ENCODE results near the gene CTDP1.
A peak's percentile ranks its signal among the peaks of the same experiment; 100 is the strongest.

The CTDP1 gene

DNA sequence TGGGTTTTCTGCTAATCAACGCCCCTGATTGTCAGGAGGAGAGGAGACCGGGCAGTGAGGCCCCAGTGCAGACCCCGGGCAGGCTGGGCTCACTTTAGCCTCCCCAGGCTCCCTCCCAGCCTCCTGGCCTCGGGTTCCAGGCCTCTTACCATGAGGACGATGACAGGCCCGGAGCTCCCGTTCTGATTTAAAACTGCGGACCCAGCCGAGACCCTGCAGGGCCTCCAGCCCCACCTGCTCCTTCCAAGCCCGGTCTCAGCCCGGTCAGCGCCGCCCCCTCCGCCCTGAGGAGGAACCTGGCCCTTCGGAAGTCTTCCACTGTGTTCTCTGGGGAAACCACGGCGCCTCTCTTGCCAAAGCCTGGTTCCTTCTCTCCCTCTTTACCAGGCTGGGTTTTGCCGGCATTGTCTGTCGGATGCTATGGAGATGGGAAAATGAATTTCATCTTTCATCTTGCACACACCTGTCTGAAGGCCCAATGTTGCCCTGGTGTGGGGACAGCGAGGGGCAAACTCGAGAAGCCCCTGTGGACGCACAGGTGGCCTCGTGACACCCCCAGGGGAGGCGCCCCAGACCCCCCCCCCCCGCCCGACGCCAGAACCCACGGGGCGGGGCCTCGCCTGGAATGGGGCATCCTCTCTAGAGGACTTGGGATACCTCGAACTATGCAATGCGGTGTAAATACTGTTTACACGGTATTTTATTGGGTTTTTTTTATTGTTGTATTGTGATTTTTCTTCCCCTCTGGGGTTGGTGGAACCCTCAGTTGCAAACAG is 37.7 kb upstream of the CTDP1 start:
- DNase-seq = no peak
- in situ Hi-C loops (cut with MboI; ENCODE audit: low pct_unique_long_range_greater_than_20kb, low sequenced_read_pairs) = loop anchor here (25.0 kb wide), 1 partner anchor 255 kb away; the partner anchor contains the start of gene NFATC1

DNA sequence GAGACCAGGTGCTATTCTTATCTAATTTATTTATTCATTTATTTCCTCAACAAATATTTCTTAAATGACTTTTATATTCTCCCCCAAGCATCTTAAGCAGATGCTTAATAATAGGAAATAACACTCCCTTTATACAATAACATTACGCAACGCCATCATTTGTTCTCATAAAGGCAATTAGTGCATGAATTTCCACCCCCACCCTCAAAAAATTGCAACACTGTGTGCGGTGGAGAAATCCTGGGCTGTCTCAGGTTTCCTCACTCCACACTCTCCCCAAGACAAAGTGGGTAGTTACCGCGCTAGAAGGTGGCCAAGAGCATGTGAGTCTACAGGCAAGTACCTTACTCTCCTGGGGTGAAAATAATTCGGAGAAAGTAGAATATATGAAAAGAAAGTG is 37.0 kb upstream of the CTDP1 start:
- DNase-seq = peak; percentile 45
- in situ Hi-C loops (cut with MboI; ENCODE audit: low pct_unique_long_range_greater_than_20kb, low sequenced_read_pairs) = loop anchor here (25.0 kb wide), 1 partner anchor 255 kb away; the partner anchor contains the start of gene NFATC1

DNA sequence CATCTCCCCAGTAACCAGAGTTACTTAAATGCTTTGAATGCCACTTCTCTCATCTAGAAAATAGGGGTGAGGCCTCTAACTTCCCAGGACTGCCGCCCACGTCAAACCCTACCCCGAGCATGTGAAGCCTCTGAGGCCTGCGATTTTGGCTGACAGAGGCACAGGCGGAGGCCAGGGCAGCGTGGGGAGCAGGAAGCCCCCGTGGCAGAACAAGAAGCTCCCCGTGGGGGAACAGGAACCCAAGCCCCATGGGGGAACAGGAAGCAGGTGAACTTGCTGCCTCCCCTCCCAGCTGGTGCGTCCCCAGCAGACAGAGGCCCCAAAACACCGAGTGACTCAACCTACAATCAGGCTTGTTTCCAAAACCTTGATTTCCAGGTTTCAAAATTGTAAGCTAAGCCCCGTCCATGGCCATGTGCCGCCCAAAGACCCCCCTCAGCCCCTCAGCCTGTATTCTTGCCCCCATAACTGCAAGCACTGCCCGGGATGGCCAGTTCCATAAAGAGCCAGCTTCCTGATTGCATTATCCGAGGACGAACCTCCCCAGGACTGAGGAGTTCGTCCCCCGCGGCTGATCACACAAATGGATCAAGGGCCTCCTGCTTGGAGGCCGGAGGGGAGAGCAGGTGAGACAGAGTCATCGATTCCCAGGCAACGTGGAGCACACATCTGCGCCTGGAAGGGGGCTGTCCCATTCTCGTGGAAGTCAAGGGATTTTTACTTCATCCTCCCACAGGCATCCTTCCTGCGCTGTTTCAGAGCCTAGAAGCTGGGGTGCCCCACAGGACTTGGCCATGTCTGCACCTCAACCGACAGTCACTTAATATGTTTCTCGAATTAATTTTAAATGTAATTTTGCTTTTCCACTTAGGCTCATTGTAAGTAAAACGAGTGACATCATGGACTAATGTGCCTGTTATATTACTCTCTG is 36.3 kb upstream of the CTDP1 start:
- peak; percentile 35 for DNase-seq
- in situ Hi-C loops (cut with MboI; ENCODE audit: low pct_unique_long_range_greater_than_20kb, low sequenced_read_pairs) = loop anchor here (25.0 kb wide), 1 partner anchor 256 kb away; the partner anchor contains the start of gene NFATC1

DNA sequence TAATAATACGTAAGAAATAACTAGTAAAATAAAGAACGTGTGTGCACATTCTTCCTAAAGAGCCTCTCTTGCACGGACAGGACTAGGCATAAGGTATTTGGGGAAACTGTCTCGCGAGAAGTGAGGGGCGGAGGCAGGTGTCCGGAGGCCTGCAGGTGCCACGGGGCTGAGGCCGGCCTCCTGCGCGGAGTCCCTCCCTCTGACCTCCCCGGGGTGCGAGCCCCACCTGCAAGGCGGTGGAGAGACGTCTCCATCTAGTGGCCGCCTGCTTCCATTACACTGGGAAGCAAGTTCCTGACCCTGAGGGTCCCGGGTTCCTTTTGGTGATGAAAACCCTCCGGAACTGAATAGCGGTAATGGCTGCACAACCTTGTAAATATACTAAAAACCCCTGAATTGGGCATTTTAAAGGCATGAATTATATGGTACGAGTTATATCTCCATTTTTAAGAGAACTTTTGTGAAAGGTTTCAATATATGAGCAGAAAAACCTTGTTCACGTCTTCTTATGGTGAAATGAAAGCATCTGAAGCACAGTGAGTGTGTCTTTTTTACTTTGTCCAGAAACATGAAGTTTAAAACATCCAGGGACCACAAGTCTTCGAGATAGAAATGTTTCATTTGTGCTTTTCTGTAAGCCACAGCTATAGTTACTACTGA is 35.5 kb upstream of the CTDP1 start:
- in situ Hi-C loops (cut with MboI; ENCODE audit: low pct_unique_long_range_greater_than_20kb, low sequenced_read_pairs) = loop anchor here (25.0 kb wide), 1 partner anchor 257 kb away; the partner anchor contains the start of gene NFATC1
- peak; percentile 74 for DNase-seq

DNA sequence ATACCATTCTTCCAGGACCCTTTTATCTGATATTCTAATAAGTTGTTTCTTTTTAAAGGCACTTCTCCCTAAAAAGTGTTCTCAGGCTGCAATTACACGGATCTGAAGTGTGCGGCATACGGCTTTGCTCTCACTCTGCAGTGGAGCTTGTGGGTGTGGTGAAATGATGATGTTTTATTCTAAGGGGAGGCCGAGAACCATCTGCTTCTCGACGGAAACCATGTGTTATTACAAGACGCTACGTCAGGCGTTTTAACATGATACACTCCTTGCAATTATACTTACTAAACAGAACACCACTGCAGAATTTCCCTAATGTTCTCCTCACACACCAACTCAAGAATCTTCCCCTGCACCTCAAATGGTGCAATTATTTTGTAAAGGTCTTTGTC is 34.9 kb upstream of the CTDP1 start:
- in situ Hi-C loops (cut with MboI; ENCODE audit: low pct_unique_long_range_greater_than_20kb, low sequenced_read_pairs) = loop anchor here (25.0 kb wide), 1 partner anchor 257 kb away; the partner anchor contains the start of gene NFATC1
- peak; percentile 25 for DNase-seq

DNA sequence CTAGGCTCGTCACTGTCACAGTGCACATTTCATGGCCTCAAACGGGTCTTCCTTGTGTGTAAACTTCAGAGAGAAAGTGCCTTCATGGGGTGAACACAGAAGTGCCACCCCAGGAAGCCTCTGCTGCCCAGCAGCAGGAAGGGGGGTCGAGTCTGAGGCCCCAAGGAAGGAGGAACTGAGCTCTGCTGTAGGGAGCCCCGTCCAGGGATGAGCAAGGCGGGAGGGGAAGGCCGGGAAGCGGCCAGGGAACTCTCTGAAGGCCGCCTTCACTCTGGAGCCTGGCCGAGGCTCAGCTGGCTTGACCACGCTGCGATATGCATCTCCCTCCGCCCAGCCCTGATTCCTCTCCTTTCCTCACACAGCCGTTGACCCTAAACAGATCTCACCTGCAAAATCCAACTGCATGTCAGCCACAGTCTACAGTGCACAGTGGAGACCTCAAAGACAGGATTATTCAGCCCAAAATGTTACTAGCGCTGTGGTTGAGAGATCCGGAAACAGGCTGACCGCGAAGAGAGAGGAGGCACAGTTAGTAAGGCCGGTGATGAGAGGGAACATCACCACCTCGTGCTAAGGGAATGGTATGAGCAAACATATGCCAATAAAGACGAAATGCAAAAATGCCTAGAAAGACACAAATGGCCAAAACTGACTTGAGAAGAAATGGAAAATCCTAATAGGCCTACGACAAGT is 34.2 kb upstream of the CTDP1 start:
- DNase-seq = peak; percentile 95
- in situ Hi-C loops (cut with MboI; ENCODE audit: low pct_unique_long_range_greater_than_20kb, low sequenced_read_pairs) = loop anchor here (25.0 kb wide), 1 partner anchor 258 kb away; the partner anchor contains the start of gene NFATC1

DNA sequence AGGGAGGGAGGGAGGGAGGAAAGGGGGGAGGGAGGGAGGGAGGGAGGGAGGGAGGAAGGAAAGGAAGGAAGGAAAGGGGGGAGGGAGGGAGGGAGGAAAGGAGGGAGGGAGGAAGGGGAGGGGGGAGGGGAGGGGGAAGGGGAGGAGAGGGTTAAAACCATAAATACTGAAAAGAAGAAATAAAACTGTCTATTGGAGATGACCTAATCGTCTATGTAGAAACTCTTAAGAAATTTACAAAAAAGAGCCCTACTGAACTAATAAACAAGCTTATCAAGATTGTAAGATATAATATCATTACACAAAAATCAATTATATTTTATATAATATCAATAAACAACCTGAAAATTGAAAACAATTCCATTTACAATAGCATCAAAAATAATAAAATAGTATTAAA is 32.3 kb upstream of the CTDP1 start:
- in situ Hi-C loops (cut with MboI; ENCODE audit: low pct_unique_long_range_greater_than_20kb, low sequenced_read_pairs) = loop anchor here (25.0 kb wide), 1 partner anchor 260 kb away; the partner anchor contains the start of gene NFATC1
- DNase-seq = no peak

DNA sequence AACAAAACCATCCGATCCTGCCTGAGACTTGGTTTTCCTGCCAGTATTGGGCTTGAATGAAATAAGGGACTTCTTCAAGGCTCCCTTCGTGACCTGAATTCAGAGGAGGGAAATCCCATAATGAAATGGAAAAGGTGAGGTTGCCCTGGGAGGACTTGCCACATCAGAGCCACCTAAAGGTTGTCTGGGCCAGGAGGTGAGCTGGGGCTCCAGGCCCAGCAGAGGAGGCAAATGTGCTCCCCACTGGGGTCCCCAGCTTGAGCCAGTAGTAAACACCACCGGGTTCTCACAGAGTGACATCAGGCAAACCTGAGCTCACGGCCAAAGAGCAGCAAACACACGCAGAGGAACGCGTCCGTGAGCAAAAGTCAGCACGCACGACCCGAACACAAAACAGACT is 28.6 kb upstream of the CTDP1 start:
- no peak for DNase-seq
- in situ Hi-C loops (cut with MboI; ENCODE audit: low pct_unique_long_range_greater_than_20kb, low sequenced_read_pairs) = no loop called here

DNA sequence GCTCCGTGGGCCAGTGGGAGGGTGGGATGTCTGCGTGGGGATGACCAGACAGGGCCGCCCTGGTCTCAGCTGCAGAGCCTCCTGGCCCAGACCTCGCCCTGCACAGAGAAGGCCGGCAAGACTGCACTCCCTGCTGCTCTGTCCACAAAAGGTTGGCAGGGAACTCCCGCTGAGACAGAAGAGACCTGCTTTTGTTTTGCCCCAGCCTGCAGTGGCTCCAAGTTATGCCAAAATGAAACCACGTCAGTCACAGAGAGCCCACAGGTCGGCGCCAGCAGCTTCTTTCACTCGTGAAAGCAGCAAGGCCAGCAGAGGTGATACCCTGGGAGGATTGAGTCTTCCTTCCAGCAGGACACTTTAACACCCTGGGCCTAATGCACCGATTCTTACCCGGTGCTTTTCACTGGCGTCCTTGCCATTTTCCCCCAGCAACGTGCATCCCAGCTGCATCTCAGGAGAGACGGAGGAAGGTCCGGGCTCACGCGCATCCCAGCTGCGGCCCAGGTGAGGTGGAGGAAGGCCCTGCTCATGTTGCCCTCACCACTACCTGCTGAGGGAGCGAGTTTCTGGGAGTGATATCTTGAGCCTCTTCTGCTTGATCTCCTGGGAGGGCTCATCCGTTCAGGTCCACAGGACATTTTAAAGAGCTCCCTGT is 22.1 kb upstream of the CTDP1 start:
- in situ Hi-C loops (cut with MboI; ENCODE audit: low pct_unique_long_range_greater_than_20kb, low sequenced_read_pairs) = no loop called here
- DNase-seq = no peak

DNA sequence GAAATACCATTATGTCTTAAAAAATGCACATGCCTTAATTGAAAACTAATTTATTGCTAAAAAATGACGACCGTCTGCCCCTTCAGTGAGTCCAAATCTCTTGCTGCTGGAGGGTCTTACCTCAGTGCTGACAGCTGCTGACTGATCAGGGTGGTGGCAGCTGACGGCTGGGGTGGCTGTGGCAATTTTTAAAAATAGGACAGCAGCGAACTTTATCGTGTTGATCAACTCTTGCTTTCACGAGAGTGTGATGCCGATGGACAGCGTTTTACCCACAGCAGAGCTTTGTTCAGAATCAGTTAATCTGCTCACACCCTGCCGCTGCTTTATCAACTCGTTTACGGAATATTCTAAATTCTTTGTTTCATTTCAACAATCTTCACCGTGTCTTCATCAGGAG is 21.2 kb upstream of the CTDP1 start:
- DNase-seq = no peak
- in situ Hi-C loops (cut with MboI; ENCODE audit: low pct_unique_long_range_greater_than_20kb, low sequenced_read_pairs) = no loop called here

DNA sequence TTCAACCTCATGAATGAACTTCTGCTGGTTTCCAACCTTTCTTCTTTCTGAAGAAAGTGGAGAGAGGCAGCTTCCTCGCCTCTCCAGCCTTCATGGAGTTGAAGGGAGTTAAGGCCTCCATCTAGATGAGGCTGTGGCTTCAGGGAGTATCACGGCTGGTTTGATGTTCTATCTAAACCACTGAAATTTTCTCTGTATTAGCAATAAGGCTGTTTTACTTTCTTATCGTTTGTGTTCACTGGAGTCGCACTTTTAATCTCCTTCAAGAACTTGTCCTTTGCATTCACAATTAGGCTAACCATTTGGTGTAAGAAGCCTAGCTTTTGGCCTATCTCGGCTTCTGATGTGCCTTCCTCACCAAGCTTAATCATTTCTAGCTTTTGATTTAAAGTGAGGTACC is 19.9 kb upstream of the CTDP1 start:
- no peak for DNase-seq
- in situ Hi-C loops (cut with MboI; ENCODE audit: low pct_unique_long_range_greater_than_20kb, low sequenced_read_pairs) = no loop called here

DNA sequence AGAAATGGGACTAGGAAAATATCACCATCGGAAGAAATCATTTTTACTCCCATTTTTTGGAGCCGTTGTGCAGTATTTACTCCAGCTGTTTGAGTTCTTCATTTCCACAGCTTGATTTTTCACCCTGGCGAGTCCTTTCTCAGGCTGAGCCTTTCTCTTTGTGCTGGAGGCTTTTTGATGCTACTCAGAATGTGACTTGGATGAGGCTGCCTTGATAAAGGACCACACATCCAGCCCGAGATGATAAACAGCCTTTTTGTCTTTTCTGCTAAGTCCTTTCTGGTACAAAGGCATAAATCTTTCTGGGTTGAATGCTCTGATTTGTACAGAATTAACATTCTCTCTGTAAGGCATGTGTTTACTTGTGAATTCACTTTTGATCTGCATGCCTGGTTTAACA is 17.6 kb upstream of the CTDP1 start:
- no peak for DNase-seq
- in situ Hi-C loops (cut with MboI; ENCODE audit: low pct_unique_long_range_greater_than_20kb, low sequenced_read_pairs) = no loop called here

DNA sequence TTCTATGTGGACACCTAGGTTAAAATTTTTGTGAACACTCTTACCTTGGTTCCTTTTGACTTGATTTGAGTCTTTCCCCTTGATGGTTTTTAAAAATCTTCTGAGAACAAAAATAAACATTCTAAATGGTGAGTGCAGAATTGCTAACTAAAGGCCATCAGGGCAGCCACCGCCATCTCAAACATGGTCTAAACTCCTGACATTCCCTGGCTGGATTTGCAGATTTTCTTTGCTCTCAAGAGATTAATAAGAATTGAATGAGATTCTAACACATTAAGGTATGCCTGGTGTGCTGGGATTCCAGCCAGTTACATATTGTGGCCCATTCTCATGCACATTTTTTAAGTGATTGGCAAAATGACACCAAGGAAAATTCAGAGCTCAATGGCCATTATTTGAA is 17.2 kb upstream of the CTDP1 start:
- no peak for DNase-seq
- in situ Hi-C loops (cut with MboI; ENCODE audit: low pct_unique_long_range_greater_than_20kb, low sequenced_read_pairs) = no loop called here

DNA sequence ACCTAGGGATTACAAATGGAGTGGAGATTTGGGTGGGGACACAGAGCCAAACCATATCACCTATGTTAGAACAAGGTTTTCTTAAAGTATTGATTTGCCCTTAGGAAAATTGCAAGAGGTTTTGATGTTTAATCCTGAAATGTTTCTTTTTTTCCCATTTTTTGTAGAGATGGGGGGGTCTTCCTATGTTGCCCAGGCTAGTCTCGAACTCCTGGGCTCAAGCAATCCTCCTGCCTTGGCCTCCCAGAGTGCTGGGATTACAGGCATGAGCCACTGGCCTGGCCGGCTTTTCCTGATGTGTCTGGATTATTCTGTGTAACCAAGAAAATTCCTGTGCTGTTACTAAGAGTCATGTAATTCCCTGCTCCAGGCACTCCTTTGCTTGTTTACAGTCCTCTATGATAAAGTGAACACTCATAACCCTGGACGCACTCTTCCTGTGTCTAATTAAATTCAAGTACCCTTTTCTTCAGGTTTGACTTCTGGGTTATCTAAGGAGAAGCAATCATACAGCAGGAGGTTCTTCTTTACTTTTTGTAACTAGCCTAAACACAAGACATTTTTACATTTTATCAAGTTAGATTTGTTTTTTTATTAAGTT is 15.0 kb upstream of the CTDP1 start:
- in situ Hi-C loops (cut with MboI; ENCODE audit: low pct_unique_long_range_greater_than_20kb, low sequenced_read_pairs) = no loop called here
- DNase-seq = no peak

DNA sequence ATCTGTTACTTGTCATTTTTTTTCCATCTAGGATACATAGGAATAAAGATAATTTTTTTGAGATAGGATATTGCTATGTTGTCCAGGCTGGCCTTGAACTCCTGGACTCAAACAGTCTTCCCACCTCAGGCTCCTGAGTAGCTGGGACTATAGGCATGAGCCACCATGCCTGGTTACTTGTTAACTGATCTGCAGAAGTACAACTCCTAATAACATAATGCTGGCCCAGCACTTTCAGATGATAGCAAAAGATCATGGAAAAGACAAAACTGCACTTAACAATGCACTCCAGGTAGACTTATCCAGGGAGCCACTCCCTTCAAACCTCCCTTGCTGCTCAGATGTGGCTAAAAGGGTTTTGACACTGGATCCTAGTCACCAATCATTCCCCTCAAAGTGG is 11.4 kb upstream of the CTDP1 start:
- in situ Hi-C loops (cut with MboI; ENCODE audit: low pct_unique_long_range_greater_than_20kb, low sequenced_read_pairs) = no loop called here
- DNase-seq = no peak

DNA sequence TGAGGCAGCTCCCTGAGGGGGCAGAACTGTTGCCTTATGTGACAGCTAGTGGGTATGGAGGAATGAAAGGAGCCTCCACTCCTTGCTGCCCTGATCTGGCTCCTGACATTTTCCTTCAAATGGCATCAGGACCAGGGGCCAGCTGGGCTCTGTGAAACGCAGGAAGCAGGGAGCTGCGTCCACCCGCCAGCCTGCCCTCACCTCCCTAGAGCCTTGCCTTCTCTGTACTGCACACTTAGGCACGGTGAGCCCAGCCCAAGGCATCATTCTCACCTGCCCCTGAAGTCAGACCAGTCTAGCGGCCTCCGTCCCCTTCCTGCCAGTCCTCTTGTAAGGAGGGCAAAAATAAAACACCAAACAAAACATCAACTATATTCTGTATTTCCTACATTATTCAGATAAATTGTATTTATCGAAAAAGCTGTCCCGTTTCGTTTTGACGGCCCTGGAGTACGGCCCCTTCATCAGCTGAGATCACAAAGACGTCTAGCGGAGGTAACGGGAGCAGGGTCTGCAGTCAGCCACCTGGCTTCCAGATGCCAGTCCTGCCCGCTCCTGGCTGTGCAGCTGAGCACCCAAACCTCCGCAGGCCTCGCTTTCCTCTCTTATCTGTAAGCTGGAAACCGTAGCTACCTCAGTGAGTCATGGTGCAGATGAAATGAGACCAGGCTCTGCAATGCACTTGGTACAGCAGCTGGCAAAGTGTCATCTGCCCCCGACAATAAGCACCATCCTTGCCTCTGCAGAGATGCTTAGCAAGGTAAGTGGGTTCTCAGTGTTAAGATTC is 6.9 kb upstream of the CTDP1 start:
- in situ Hi-C loops (cut with MboI; ENCODE audit: low pct_unique_long_range_greater_than_20kb, low sequenced_read_pairs) = no loop called here
- no peak for DNase-seq

DNA sequence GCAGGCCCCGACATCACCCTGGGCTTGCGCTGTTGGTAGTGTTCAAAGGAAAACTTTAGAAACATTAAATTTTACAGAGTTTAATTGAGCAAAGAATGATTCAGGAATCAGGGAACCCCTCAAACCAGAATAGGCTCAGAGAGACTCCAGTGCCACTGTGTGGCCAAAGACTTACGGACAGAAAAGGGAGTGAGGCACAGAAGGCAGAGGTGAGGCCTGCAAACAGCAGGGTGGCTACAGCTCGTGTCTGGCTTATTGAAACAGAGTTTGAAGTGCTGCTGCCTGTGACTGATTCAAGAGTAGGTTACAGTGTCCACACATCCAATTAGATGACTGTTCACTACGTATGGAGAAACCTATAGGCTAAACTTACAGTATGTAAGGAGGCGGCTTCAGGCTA is 2.4 kb upstream of the CTDP1 start:
- no peak for DNase-seq
- in situ Hi-C loops (cut with MboI; ENCODE audit: low pct_unique_long_range_greater_than_20kb, low sequenced_read_pairs) = no loop called here

Measured in KBM-7 (cell line).